ENCODE data around the gene PRKCZ.
"Not testable (repeated sequence)": the region's sequence is repeated elsewhere in the genome, so short reads cannot be mapped to it uniquely, and the experiment has no call there.

Gene PRKCZ

DNA sequence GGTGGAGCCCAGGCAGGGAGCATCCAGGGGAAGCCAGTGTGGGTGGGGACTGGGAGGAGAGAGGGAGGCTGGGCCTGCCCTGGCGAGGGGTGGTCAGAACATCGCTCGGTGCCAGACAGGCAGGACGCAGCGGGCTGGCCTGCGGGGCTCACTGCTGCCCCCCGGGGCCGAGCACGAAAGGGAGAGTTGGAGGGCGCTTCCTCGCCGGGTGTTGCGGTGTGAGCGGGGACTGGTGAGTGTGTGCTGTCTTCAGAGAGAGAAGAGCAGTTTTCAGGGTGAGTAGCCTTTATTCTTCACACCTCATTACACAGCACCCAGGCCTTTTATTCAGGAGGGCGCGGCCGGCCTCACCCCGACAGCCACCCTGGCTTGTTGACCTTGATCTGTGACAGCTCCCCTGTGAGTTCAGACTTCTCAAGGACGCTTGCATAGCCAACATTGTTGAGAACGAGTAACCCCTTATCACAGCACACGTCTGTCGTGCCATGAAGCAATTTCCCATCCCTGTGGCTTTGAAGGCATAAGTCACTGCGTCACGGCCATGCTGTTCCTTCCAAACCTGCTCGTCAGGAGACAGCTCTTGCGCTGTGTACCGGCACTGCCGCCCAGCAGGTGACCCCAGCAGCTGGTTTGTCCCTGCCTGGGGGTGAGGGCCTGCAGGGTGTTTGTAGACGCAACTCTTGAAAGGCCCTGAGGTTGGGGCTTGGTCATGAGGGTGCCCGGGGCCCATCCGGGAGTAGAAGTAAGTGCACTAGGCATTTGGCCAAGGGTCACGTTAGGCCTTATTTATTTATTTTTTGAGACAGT, 54.6 kb downstream of the PRKCZ start:
- no peak for DNase-seq

DNA sequence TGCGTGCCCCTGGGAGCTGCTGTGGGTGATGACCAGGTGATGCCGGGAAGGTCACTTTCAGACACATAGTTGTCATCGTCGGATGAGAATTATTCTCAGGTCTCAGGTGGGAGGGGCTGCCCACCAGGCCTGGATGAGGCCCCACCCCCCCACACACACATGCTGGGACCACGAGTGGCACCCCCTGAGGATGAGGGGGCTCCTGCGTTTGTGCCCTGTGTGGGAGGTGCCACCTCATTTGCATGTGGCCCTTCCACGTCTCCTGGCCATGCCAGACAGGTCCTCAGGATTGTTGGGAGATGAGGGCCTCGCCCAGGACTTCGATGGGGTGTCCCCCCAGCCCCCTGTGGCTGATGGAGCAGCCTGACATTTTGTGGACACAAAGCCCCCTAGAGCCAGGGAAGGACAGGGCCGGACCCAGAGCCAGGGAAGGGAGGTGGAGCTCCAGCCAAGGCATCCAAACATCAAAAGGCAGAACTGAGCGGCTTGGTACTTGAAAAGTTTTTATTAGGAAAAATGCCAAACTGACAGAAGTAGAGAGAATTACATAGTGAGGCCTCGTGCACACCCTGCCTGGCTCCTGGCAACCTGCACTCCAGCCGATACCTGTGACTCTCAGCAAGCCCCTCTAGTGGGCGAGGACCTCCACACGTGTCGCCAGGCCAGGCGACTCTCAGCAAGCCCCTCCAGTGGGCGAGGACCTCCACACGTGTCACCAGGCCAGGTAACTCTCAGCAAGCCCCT, 55.7 kb downstream of the PRKCZ start:
- no peak for DNase-seq

DNA sequence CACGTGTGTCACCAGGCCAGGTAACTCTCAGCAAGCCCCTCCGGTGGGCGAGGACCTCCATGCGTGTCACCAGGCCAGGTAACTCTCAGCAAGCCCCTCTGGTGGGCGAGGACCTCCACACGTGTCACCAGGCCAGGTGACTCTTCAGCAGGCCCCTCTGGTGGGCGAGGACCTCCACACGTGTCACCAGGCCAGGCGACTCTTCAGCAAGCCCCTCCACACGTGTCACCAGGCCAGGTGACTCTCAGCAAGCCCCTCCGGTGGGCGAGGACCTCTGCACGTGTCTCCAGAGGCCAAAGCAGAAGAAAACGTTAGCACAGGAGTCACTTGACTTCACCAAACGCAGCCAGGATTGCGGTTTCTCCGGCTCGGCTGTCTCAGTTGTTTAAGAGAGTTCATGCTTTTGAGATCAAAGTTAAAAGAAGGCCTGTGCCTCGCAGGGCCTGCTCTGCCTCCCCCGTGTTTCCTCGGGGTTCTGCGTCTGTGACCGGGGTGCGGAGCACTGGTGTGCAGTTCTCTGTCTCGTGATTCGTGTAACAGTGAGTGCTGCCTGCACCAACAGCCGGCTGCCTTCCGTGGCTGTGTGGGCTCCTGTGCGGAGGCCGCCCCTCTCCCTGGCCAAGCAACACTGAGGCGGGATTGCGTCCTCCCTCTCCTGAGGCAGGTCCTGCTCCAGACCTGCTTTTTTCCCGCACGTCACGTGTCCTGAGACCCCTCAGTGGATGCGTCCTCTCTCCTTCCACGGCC, 56.6 kb downstream of the PRKCZ start:
- no peak for DNase-seq

DNA sequence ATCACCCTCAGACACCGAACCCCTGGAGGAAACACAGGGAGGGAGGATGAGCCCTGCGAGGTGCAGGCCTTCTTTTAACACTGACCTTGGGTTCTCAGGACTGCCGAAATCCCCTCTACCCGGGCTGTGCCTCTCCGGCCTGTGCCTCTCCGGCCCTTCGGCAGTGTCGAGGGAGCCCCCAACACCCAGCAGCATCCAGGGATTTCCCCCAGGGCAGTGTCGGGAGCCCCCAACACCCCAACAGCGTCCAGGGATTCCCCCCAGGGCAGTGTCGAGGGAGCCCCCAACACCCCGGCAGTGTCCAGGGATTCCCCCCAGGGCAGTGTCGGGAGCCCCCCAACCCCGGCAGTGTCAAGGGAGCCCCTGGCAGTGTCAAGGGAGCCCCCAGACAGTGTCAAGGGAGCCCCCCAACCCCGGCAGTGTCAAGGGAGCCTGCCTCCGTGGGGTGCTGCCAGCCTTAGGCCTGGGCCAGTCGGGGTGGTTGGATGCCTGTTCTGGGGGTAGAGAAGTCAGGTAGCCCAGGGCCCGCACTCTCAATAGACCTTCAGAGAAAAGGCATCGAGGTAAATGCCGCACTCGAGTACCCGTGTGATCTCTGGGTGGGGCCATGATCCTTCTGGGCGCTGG, 57.5 kb downstream of the PRKCZ start:
- DNase-seq = no peak

DNA sequence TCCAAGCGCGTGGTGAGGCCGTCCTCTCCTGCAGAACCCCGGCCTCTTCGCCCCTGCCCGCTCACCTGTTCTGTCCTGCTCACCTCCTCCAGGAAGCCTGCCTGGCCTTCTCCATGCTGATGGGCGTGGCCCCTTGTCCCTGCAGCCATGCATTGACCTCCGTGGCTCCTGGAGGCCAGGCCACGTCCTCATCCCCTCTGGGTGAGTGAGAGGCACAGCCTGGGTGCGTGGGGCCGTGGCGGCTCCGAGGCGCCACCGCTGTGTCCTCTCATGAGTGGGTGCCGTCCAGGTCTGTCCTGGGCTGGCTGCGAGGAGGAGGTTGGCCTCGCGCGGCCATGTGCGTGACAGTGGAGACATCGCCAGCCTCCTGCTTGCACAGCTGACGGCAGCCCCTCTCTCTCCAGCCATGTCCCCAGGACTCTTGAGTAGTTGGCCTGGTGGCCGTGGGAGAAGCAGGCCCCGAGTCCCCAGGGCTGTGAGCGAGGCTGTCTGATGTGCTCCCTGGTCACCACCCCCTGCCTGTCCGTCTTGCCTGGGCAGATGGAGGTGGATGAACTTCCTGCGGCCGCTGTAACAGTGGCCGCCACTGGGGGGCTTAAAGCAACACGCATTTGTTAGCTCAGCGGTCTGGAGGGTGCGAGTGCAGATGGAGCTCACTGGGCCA, 58.1 kb downstream of the PRKCZ start:
- DNase-seq = no peak

DNA sequence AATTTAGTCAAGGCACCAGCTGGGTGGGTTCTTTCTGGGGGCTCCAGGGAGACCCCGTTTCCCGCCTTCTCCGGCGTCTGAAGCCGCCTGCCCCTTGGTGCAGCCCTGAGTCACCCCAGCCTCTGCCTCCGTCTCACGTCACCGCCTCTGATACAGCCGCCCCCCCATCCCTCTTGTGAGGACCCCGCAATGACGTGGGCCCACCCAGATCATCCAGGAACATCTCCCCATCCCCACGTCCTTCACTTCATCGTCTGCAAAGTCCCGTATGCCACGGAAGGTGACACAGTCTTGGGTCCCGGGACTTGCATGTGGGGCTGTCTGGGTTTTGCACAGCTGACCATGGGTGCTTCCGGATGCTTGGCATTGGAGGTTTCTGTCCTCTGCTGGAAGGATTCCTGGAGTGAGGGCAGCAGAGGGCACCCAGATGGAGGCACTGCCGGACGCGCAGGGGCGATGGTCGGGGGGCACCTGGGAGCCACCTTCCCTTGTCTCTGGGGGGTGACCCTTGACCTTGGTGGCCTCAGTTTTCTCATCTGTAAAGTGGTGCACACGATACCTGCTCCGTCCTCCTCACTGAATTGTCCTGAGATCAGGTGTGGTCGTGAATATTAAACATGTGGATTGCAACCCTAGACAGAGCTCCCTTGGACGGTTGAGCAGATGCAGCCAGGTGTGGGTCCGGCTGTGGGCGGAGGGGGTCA, 58.8 kb downstream of the PRKCZ start:
- no peak for DNase-seq

DNA sequence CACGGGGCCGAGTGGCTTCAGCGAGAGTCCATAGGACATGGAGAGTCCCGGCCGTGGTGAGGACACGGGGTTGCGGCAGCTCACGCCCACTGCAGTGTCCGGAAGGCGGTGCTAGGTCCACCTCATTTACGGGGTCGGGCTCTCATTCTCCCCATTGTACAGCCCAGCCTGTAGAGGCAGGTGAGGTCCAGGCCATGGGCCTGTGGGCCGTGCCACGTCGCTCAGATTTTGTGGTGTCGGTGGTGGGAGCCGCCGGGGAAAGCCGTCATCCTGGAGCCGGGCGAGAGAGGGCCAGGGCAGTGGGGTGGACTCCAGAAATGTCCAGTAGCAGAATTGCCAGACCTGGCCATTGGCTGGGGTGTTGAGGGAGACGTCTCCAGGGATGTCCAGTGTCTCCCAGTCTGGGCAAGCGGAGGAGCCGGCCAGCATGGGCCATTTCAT, 59.4 kb downstream of the PRKCZ start:
- DNase-seq = no peak

DNA sequence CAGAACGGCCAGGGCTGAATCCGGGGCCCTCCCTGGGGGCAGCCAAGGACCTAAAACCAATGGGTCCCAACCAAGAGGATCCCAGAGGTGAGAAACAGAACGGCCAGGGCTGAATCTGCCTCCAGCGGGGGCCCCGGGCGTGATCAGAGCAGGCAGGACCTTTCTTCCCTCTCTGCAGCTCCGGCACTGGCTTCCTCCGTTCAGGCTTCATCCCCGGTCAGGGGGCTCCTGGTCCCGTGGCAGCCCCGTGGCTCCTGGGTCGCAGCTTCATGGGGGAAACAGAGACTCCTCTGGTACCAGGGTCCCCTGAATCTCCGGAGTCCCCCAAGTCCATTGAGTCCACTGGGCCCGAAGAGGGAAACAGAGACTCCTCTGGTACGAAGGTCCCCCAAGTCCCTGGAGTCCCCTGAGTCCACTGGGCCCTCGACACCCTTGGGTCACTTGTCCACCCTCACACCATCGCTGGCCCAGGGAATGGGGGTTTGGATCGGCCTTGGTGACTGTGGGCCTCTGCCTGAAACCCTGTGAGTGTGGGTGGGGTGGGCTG, 60.1 kb downstream of the PRKCZ start:
- no peak for DNase-seq

DNA sequence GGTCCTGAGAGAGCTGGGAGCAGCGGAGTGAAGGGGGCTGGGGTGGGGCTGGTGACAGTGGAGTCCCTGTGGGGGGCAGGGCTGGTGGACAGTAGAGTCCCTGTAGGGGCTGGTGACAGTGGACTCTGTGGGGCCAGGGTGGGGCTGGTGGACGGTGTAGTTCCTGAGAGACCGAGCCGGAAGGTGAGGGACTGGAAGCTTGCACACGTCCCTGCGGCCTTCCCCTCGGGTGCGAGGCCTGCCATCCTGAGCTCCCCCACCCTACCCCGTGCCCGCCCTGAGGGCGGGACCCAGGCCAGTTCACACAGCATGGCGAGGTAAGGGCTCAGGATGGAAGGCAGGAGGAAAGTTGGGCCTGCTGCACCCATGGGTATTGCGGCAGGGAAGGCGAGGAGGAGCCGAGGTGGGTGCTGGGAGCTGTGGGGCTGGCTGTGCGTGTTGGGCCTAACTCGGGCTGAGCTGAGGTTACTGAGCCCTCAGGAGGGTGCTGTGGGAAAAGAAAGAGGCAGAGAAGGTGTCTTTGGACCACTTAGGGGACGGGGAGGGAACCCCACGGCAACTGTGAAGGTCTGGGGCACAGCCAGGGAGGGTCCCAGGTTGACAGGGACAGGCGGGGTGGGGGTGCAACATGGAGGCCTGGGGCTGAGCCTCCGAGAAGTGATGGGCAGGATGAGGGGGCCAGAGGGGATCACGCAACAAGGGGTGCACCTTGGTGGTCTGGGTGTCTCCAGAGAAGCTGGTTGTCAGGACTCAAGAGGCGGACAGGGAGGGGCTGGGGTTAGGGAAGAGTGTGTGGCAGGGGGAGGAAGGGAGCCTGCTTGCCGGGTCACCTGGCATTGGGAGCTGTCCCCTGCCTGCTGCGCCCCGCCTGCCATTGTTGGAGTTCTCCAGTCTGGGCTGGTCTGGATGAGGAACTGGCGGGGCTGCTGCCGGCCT, 60.8 kb downstream of the PRKCZ start:
- no peak for DNase-seq

DNA sequence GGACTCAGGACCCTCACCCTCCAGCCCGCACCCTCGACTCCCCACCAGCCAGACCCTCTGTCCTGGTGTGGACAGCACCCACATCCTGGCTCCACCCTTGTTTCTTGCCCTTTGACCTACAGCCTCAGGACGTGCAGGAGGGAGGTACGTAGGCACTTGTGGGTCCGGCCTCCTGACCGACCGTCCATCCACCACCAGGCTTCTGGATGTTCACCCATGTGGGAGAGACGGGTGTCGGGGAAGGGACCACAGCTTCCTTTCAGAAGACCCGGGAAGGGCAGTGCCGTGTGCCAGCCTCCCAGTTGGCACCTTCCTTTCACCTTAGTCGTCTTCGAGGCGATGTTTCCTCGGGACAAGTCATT, 61.4 kb downstream of the PRKCZ start:
- no peak for DNase-seq

DNA sequence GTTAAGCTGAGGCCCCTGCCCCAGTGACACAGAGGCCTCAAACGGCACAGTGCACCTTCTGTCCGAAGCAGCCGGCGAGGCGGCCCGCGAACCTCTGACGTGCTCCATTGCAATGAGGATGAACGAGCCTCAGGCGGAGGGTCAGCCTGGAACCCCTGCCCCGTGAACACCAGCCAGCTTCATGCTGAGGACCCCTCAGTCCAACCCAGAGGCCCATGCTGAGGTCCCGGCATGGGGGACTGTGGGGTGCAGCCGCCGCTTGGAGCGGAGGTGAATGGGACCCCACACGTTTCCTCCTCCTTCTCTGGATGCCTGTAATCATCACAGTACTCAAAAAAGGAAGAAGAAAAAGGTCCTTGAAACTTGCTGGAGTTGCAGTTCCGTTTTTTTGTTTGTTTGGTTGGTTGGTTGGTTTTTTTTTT, 62.1 kb downstream of the PRKCZ start:
- no peak for DNase-seq

DNA sequence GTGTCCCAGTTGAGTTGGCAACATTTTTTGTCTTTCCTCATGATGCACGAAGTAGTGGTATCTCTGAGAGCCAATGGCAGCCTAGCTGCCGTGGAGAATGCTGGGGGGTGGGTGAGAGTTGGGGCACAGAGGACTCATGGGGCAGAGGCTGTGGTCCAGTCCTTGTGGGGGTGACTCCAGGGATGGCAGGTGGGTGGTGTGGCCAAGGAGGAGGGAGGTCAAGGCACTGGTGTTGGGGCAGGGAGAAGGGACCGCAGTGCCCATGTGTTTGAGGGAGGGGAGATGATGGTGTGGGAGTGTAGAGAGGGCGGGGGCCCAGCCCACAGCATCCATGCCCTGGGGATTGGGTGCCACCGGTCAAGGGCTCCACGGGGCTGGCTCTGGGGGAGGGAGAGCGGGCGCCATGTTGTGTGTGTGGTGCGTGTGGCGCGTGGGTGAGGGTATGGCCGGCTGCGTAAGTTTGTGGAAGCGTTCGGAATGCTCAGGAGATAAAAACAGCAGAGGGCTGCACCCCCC, 63.5 kb downstream of the PRKCZ start:
- DNase-seq = no peak

DNA sequence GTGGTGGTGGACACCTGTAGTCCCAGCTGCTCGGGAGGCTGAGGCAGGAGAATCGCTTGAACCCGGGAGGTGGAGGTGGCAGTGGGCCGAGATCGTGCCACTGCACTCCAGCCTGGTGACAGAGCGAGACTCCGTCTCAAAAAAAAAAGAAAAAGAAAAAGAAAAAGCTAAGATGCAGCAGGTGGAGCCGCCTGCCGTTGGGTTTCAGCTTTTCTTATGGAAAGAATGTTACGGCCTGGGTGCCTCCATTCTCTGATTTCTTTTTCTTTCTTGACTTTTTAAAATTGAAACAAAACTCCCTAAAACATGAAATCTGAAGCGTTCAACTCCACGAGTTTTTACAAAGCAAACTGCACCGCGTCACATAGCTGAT, 64.4 kb downstream of the PRKCZ start:
- DNase-seq = not testable (repeated sequence)

DNA sequence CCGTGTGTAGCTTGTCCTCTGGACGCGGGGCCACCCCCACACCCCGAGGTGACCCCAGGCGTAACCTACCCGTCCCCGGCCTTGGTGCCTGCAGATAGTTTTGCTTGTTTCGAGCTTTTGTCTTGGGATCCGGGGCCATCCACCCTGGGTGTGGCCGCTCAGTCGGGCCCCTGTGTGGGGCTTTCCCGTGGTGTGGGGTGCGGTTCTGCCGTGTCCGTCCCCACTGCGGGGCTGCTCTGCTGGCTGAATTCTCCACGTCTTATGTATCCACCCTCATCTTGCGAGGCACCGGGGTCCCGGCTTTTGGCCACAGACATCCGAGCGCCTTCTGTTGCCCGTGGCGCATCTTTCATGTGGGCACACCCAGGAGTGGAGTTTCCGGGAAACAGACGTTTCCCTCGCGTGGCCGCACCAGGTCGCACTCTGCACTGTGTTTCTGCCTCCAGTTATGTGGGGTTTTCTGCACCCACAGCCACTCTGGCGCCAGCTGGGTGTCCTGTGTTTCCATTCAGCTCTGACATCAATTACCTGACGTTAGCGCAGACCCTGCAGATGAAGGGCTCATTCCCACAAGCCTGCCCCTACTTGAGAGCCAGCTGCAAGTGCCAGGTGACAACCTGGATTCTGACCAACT, 64.9 kb downstream of the PRKCZ start:
- DNase-seq = no peak

DNA sequence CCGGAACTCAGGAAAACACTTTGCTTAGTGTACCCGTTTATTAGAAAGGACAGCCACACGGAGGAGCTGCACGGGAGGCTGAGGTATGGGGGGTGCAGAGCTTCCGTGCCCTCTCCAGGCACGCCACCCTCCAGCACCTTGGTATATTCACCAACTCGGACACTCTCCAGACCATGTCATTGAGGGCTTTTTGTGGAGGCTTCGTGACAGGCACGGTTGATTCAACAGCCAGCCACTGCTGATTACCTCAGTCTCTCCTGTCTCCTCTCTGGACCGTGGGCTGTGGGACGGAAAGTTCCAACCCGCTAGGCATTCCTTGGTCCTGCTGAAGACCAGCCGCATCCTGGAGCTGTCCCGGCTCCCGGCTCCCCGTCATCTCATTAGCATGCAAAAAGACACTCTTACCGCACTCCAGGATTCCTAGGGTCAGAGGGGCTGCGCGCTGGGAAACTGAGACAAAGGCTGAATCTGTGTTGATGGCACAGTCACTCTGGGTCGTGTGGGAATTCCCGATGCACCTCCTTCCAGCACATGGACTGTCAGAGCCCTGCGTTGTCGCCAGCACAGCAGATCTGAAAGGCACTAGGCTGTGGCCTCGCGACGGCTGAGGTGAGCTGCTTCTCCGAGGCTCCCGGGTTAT, 65.6 kb downstream of the PRKCZ start:
- no peak for DNase-seq

DNA sequence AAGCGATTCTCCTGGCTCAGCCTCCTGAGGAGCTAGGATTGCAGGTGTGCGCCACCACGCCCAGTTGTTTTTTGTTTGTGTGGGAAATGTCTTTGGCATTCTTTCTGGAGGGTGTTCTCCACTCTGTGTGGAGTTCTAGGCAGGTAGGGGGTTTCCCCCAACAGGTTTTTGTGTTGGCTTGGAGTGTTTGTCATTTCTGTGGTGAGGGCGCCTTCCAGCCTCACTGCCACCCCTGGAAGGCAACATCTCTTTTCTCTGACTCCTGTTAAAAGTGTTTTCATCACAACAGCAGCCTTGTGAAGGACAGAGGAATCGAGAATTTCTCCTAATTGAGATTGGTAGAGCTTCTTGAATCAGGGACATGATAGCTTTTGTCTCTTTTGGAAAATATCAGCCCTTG, 69.7 kb downstream of the PRKCZ start:
- DNase-seq = no peak

DNA sequence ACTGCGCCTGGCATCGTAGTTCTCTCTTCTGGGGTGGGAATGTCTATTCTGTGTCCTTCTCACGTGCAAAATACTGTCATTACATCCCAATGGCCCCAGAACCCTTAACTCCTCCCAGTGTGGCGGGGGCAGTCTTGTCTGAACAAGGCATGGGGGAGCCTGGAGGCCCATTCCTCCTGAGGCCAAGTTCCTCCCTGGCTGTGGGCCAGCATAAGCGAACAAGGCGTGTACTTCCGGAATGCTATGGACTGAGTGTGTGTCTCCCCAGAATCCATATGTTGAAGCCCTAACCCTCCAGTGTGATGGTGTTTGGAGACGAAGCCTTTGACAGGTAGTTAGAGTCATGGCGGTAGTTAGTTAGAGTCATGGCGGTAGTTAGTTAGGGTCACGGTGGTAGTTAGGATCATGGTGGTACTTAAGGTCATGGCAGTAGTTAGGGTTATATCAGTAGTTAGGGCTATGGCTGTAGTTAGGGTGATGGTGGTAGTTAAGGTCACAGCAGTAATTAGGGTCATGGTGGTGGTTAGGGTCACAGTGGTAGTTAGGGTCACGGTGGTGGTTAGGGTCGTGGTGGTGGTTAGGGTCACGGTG, 71.0 kb downstream of the PRKCZ start:
- DNase-seq = no peak

DNA sequence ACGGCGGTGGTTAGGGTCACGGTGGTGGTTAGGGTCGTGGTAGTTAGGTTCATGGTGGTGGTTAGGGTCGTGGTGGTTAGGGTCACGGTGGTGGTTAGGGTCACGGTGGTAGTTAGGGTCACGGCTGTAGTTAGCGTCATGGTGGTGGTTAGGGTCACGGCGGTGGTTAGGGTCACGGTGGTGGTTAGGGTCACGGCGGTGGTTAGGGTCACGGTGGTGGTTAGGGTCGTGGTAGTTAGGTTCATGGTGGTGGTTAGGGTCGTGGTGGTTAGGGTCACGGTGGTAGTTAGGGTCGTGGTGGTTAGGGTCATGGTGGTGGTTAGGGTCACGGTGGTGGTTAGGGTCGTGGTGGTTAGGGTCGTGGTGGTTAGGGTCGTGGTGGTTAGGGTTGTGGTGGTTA, 71.6 kb downstream of the PRKCZ start:
- DNase-seq = not testable (repeated sequence)

Measured in NCI-H1436 (cell line).